ENCODE measurements around the gene RREB1. TPM values are rescaled to one million over a fixed set of nuclear protein-coding genes. Genes with fewer than 3 reads are reported as not detected.

The RREB1 gene
- total RNA-seq, 1 donor from 2014 or later: 67.7 TPM

DNA sequence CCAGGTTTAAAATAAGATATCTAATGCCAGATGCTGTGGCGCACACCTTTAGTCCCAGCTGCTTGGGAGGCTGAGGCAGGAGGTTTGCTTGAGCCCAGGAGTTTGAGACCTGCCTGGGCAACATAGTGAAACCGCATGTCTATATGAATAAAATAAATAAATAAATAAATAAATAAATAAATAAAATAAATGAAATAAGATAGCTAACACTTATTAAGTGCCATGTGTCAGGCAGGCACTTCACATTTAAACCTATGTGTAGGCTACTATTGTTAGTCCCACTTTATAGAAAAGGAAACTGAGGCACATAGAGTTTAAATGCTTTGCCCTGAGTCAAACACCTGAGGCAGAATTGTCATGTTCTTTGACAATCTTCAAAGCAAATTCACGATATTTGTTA lies 32.9 kb upstream of the RREB1 start:
- POLR2A ChIA-PET: interaction anchor here (1.7 kb wide), 1 partner anchor 62 kb away, joined by 12 read pairs; no protein-coding TSS in a partner anchor
- ATAC-seq (ENCODE audit: low read depth) (no peak), DNase-seq (no peak)
- Mint-ChIP-seq H3K9me3 (no peaks in the 10 kb centered on the region), H3K36me3 (ENCODE audit: low read depth) (no peaks in the 10 kb centered on the region), H3K4me3 (no peak overlapping the region), H3K27ac (no peak overlapping the region), H3K27me3 (no peaks in the 10 kb centered on the region), H3K4me1 (peaks cover 28% of the 10 kb centered on the region)
- TF ChIP-seq, protein P1, sequence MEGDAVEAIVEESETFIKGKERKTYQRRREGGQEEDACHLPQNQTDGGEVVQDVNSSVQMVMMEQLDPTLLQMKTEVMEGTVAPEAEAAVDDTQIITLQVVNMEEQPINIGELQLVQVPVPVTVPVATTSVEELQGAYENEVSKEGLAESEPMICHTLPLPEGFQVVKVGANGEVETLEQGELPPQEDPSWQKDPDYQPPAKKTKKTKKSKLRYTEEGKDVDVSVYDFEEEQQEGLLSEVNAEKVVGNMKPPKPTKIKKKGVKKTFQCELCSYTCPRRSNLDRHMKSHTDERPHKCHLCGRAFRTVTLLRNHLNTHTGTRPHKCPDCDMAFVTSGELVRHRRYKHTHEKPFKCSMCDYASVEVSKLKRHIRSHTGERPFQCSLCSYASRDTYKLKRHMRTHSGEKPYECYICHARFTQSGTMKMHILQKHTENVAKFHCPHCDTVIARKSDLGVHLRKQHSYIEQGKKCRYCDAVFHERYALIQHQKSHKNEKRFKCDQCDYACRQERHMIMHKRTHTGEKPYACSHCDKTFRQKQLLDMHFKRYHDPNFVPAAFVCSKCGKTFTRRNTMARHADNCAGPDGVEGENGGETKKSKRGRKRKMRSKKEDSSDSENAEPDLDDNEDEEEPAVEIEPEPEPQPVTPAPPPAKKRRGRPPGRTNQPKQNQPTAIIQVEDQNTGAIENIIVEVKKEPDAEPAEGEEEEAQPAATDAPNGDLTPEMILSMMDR (IDR thresholded peaks at IDR 0.05): no peak
- CTCF ChIA-PET: no interaction called here
- intact Hi-C loops (cut with micrococcal nuclease): loop anchor here (1.0 kb wide), 1 partner anchor 11 kb away; no protein-coding TSS in a partner anchor

DNA sequence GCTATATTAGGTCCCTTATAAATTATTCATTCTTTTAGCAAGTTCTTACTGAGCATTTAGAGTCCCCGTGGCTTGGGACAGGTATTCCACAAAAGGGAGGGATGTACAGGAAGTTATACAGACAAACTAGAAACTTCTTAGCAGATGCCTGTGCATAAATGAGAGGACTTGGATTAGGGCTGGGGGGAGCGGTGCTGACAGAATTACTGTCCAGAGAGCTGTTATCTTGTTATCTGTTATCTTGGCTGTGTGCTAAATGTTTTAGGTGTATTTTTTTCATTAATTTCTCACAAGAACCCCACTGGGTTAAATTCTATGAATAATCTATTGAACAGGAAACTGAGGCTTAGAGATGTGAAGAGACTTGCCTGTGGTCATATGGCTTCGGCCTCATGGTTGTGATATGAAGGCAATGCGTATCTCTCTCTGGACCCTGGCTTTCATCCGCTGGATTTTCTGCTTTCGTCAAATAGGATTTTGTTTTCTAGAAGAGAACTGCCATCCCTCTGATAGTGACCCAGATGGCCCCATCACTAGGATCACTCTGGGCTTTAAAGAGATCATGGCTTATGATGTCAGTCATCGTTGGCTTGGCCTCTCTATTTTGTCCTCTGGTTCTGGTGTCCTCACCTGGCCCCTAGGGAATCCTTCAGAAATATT lies 32.3 kb upstream of the RREB1 start:
- Mint-ChIP-seq H3K36me3 (ENCODE audit: low read depth) (no peaks in the 10 kb centered on the region), H3K4me1 (peaks cover 30% of the 10 kb centered on the region), H3K27ac (no peak overlapping the region), H3K4me3 (no peak overlapping the region), H3K9me3 (no peaks in the 10 kb centered on the region), H3K27me3 (no peaks in the 10 kb centered on the region)
- TF ChIP-seq, protein P1 (IDR thresholded peaks at IDR 0.05): no peak
- CTCF ChIA-PET: no interaction called here
- ATAC-seq (ENCODE audit: low read depth) (no peak), DNase-seq (no peak)
- intact Hi-C loops (cut with micrococcal nuclease): no loop called here
- POLR2A ChIA-PET: no interaction called here

DNA sequence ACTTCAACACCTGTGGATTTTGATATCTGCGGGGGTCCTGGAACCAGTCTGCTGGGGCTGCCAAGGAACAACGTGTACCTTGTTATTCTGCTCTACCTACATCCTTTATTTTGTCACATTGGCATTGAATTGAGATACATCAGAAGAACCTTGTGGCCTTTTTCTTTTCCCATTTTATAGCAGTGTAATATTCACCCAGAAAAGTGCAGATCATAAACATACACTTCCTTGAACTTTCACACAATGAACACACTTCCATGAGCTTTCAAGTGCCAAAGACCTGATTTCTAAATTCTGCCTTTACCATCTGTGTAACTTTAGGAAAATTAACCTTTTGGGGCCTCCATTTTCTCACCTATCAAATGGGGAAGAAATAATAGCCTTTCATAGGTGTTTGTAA lies 29.9 kb upstream of the RREB1 start:
- Mint-ChIP-seq H3K4me3 (no peak overlapping the region), H3K4me1 (peaks cover 27% of the 10 kb centered on the region), H3K9me3 (no peaks in the 10 kb centered on the region), H3K36me3 (ENCODE audit: low read depth) (no peaks in the 10 kb centered on the region), H3K27ac (no peak overlapping the region), H3K27me3 (no peaks in the 10 kb centered on the region)
- TF ChIP-seq, protein P1 (IDR thresholded peaks at IDR 0.05): no peak
- CTCF ChIA-PET: no interaction called here
- ATAC-seq (ENCODE audit: low read depth): no peak
- intact Hi-C loops (cut with micrococcal nuclease): no loop called here
- POLR2A ChIA-PET: interaction anchor here (0.8 kb wide), 1 partner anchor 11 kb away, joined by 3 read pairs; no protein-coding TSS in a partner anchor
- no peak for DNase-seq

DNA sequence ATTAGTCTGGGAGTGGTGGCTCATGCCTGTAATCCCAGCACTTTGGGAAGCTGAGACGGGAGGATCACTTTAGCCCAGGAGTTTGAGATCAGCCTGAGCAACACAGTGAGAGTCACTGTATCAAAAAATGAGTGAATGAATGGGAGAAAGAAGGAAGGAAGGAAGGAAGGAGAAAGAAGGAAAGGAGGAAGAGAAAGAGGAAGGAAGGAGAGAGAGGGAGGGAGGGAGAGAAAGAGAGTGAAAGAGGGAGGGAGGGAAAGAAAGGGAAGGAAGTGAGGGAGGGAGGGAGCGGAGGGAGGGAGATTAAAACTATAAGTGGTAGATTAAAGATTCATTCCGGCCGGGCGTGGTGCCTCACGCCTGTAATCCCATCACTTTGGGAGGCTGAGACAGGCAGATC lies 28.9 kb upstream of the RREB1 start:
- H3K36me3 Mint-ChIP-seq (ENCODE audit: low read depth): no peaks in the 10 kb centered on the region
- POLR2A ChIA-PET: interaction anchor here (0.6 to 0.7 kb wide), 2 partner anchors 12 to 142 kb away, joined by 3 to 4 read pairs; no protein-coding TSS in a partner anchor
- no peak for ATAC-seq (ENCODE audit: low read depth)

DNA sequence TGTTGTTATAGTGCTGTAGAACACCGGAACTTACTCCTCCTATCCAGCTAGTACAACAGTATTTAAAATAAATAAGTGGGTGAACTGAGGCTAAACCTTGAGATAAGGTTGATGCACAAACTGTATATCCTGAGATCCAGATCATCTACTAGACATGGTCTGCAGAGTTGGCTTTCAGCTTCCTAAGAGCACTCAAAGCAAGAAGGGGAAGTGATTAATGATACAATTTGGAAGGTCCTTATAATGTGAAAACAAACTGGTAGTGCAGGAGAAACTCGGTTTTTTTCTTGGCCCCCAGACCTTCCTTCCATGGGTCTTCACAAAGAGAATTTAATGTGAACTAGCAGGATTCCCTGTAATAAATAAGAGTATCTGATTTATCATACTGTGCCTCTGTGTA lies 27.4 kb upstream of the RREB1 start:
- Mint-ChIP-seq H3K27me3 (no peaks in the 10 kb centered on the region), H3K9me3 (no peaks in the 10 kb centered on the region), H3K4me3 (no peak overlapping the region), H3K27ac (no peak overlapping the region), H3K4me1 (peaks cover 8% of the 10 kb centered on the region), H3K36me3 (ENCODE audit: low read depth) (no peaks in the 10 kb centered on the region)
- DNase-seq (no peak), ATAC-seq (ENCODE audit: low read depth) (no peak)
- ChIA-PET CTCF (no interaction called here), POLR2A (no interaction called here)
- intact Hi-C loops (cut with micrococcal nuclease): no loop called here
- TF ChIP-seq, protein P1 (IDR thresholded peaks at IDR 0.05): no peak

More for the DNA sequence above, 28.9 kb upstream of the RREB1 start:
- no peaks in the 10 kb centered on the region for H3K9me3 Mint-ChIP-seq
- DNase-seq: no peak
- no peak overlapping the region for H3K4me3 Mint-ChIP-seq
- TF ChIP-seq, protein P1 (IDR thresholded peaks at IDR 0.05): no peak
- CTCF ChIA-PET: no interaction called here
- no peaks in the 10 kb centered on the region for H3K27me3 Mint-ChIP-seq
- H3K27ac Mint-ChIP-seq: no peak overlapping the region
- peaks cover 17% of the 10 kb centered on the region for H3K4me1 Mint-ChIP-seq
- intact Hi-C loops (cut with micrococcal nuclease): no loop called here
